Pancreas (tissue), 10 donors: ENCODE measurements around the gene FAM149B1. TPM values are rescaled to one million over a fixed set of nuclear protein-coding genes. Genes with fewer than 3 reads are reported as not detected.
A peak's percentile ranks its signal among the peaks of the same experiment; 100 is the strongest.

ENCODE experiments used
- ATAC-seq, 4 donors: fragments of 200-7000 bp; cut with Tn5 transposase; one replicate each; pipeline versions ENCODE4 v1.8.0 to v1.9.1; 2020; ENCODE audit warnings: mild to moderate bottlenecking in 4 of 4, moderate library complexity in 4 of 4
- DNase-seq, 6 donors: peaks; one replicate each; pipeline ENCODE4 v3.0.0-alpha.2; 2020
- FAIRE-seq: peaks from 2 replicates; lab custom pipeline; 2012; peaks lifted over from hg19 to GRCh38; lab: Jason Lieb, UNC
- H3K27ac ChIP-seq, 4 donors: fragments of 200-600 bp; sonication (generic); 1 replicate in 3 of 4; 2 replicates in 1 of 4; pipeline versions ENCODE4 v1.5.0 to v1.8.0; 2020
- H3K27me3 ChIP-seq, 4 donors: fragments of 200-600 bp; one replicate each; pipeline ENCODE4 v1.8.0; 2021
- H3K36me3 ChIP-seq, 3 donors: fragments of 200-600 bp; sonication (generic) in 1 of 3; one replicate each; pipeline versions ENCODE4 v1.5.0 to v1.8.0; 2020 to 2021
- H3K4me1 ChIP-seq, 3 donors: fragments of 200-600 bp; one replicate each; pipeline ENCODE4 v1.8.0; 2021
- H3K4me3 ChIP-seq, 4 donors: fragments of 200-600 bp; sonication (generic) in 2 of 4; one replicate each; pipeline versions ENCODE4 v1.5.0 to v1.8.0; 2020 to 2021
- H3K9me3 ChIP-seq, 4 donors: fragments of 200-600 bp; one replicate each; pipeline ENCODE4 v1.8.0; 2021
- WGBS, 2 donors: extraction: QIAGEN DNeasy Blood & Tissue Kit; methylation state at CpG; one replicate each; pipeline ENCODE4 v1.1.7; 2013; 5-methylcytosine and 5-hydroxymethylcytosine counted together
- intact Hi-C, 3 donors: fragments of 100-400 bp; cut with DNase I; formaldehyde crosslinking; loops; one replicate each; pipeline versions ENCODE4 v1.11.1 to v1.14.2; 2022
- polyA plus RNA-seq, 2 donors: library from polyadenylated mRNA; stranded (reverse); fragments of 200-250 nt; gene quantifications; one replicate each; pipeline ENCODE4 v1.2.3, GENCODE V29; 2013
- total RNA-seq, 6 donors: library from RNA; stranded (reverse); fragmentation: NEBNext Ultra II Directional in 4 of 6; extraction: Animal tissue kit (Norgen Biotek cat#: 25700) in 4 of 6; gene quantifications; one replicate each; pipeline versions ENCODE4 v1.2.1 to v1.2.4, GENCODE V29; 2021 to 2023
- TF ChIP-seq, protein P1 (sequence below), 4 donors: fragments of 200-600 bp; sonication (generic) in 3 of 4; IDR thresholded peaks; one replicate each; pipeline versions ENCODE4 v1.5.0 to v1.8.0; 2021; ENCODE audit warnings: antibody characterized with exemption in 4 of 4
- donor health status: healthy with polysubstance abuse.
- donor health status: DM: no; HTN: no; CAD: no; lungs with moderate emphysema.
- donor health status: DM: no; HTN: no; CAD: no.
- donor health status: control.
- donor health status: control.
- donor health status: Bipolar disorder and iron deficiency.
- donor health status: DM: yes; HTN: yes; CAD: no.
- donor health status: DM: no; HTN: no; CAD: no.
- donor health status: DM: no; HTN: no; CAD: no.
- donor health status: DM: yes; HTN: yes; CAD: no.

The FAM149B1 gene
- total and polyA plus RNA-seq, 8 donors: 6.6 to 15.8 (median 8.7) TPM

DNA sequence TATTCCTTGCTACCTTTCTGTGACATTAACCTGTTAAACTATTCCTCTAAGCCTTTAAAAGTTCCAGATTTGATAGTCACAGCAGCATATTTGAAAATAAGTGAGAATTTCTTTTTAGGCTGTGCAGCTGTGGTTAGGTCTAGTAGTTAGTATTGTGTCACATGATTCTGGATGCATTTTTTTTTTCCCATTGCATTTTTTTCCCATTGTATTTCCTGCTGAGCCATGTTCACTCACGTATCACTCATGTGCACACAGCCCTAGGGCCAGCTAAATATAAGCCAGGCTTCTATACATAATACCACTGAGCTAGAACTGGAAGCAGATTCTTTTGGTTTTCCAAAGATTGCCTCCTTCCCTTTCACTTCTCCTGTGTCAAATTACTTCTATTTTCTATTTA, 41.8 kb downstream of the FAM149B1 start:
- 60 to 65% methylated on average over 1 of the region's 1 CpG for WGBS, 2 donors
- intact Hi-C loops: no loop called here

DNA sequence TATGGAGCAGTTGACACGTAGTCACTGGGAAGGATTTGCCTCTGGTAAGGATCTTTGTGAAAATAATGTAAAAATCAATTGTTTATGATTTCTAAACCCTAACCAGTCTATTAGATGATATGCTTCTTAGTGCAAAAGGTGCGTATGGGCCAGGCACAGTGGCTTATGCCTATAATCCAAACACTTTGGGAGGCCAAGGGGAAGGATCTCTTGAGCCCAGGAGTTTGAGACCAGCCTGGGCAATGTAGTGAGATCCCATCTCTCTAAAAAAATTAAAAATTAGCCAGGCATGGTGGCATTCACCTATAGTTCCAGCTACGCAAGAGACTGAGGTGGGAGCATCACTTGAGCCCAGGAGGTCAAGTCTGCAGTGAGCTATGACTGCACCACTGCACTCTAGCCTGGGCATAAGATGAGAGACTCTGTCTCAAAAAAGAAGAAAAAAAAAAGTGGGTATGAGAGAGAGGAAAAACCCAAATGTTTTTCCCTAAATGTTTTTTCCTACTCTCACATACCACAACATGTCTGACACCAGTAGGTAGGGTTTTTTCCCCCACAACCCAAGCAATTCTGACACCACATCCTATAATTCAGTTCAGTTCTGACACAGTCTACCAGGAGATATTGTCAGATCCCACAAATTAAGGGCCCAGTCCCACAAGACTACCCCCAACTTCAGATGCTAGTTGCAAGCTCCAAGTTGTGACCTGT, 42.6 kb downstream of the FAM149B1 start:
- Histone ChIP-seq H3K36me3 (no peaks in the 10 kb centered on the region), H3K9me3 (no peaks in the 10 kb centered on the region), H3K27ac (no peak overlapping the region), H3K27me3 (no peaks in the 10 kb centered on the region), H3K4me3 (no peak overlapping the region), H3K4me1 (peaks cover 0 to 7% (median 0%) of the 10 kb centered on the region in 3 donors)
- DNase-seq (no peak), FAIRE-seq (no peak), ATAC-seq (no peak)
- WGBS, 2 donors: 94 to 98% methylated on average over 3 of the region's 3 CpGs
- intact Hi-C loops: no loop called here
- TF ChIP-seq, protein P1, sequence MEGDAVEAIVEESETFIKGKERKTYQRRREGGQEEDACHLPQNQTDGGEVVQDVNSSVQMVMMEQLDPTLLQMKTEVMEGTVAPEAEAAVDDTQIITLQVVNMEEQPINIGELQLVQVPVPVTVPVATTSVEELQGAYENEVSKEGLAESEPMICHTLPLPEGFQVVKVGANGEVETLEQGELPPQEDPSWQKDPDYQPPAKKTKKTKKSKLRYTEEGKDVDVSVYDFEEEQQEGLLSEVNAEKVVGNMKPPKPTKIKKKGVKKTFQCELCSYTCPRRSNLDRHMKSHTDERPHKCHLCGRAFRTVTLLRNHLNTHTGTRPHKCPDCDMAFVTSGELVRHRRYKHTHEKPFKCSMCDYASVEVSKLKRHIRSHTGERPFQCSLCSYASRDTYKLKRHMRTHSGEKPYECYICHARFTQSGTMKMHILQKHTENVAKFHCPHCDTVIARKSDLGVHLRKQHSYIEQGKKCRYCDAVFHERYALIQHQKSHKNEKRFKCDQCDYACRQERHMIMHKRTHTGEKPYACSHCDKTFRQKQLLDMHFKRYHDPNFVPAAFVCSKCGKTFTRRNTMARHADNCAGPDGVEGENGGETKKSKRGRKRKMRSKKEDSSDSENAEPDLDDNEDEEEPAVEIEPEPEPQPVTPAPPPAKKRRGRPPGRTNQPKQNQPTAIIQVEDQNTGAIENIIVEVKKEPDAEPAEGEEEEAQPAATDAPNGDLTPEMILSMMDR (IDR thresholded peaks at IDR 0.05): no peak

More for the DNA sequence above, 41.8 kb downstream of the FAM149B1 start:
- FAIRE-seq: no peak
- Histone ChIP-seq H3K4me1 (peaks cover 0 to 7% (median 0%) of the 10 kb centered on the region in 3 donors), H3K4me3 (no peak overlapping the region), H3K36me3 (no peaks in the 10 kb centered on the region), H3K9me3 (no peaks in the 10 kb centered on the region), H3K27ac (no peak overlapping the region), H3K27me3 (no peaks in the 10 kb centered on the region)
- DNase-seq: no peak
- ATAC-seq: peak in 1 of 4 donors; percentile 51
- TF ChIP-seq, protein P1 (IDR thresholded peaks at IDR 0.05): no peak

DNA sequence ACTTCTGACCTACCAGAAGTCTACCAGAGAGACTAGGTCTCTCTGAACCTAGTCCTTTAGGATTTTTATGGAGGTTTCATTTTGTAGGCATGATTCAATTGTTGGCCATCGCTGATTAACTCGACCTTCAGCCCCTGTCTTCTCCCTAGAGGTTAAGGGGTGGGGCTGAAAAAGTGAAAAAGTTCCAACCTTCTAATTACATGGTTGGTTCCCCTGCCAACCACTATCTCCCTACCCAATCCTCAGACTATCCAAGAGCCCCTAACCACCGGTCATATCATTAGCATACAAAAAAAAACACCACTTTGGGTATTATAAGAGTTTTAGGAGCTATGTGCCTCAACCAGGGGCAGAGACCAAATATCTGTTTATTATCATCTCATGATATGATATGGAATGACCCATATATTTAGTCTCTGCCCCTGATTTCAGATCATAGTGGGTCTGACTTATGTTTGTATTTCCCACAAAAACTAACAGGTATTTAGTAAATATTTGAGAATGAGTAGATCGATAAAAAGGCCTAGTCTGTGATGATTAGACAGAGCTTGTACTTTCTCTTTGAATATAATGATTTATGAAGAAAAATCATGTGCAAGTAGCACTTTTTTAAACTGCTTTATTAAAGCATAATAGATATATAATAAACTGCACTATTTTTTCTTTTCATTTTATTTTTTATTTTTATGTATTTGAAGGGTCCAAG, 43.3 kb downstream of the FAM149B1 start:
- H3K9me3 ChIP-seq: no peaks in the 10 kb centered on the region
- no peaks in the 10 kb centered on the region for H3K27me3 ChIP-seq
- intact Hi-C loops: no loop called here
- DNase-seq (no peak), ATAC-seq (no peak), FAIRE-seq (no peak)
- no peaks in the 10 kb centered on the region for H3K36me3 ChIP-seq
- TF ChIP-seq, protein P1 (IDR thresholded peaks at IDR 0.05): no peak
- H3K27ac ChIP-seq: no peak overlapping the region
- no peak overlapping the region for H3K4me3 ChIP-seq
- 48 to 58% methylated on average over 4 of the region's 4 CpGs for WGBS, 2 donors
- H3K4me1 ChIP-seq: peaks cover 0 to 7% (median 0%) of the 10 kb centered on the region in 3 donors

DNA sequence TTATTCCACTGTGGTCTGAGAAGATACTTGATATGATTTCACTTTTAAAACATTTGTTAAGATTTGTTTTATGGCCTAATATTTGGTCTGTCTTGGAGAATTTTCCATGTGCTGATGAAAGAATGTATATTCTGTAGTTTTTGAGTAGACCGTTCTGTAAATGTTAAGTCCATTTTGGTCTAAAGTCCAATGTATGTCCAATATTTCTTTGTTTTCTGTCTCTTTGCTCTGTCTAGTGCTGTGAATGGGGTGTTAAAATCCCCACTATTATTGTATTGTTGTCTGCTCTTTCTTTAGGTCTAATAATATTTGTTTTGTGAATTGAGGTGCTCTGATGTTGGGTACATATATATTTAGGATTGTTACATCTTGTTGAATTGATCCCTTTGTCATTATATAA, 47.8 kb downstream of the FAM149B1 start:
- Histone ChIP-seq H3K36me3 (peaks cover 0 to 12% (median 6%) of the 10 kb centered on the region in 3 donors), H3K9me3 (no peaks in the 10 kb centered on the region), H3K4me1 (peaks cover 0 to 7% (median 0%) of the 10 kb centered on the region in 3 donors), H3K27ac (no peak overlapping the region), H3K4me3 (no peak overlapping the region), H3K27me3 (no peaks in the 10 kb centered on the region)
- 95 to 100% methylated on average over 1 of the region's 1 CpG for WGBS, 2 donors
- TF ChIP-seq, protein P1 (IDR thresholded peaks at IDR 0.05): no peak
- DNase-seq: no peak
- FAIRE-seq: peak; percentile 68
- intact Hi-C loops: no loop called here
- no peak for ATAC-seq
